GM23338 (cell line): ENCODE data around the gene ZNF695.
"Not testable (repeated sequence)": the region's sequence is repeated elsewhere in the genome, so short reads cannot be mapped to it uniquely, and the experiment has no call there.

Source experiments
- CREB1 ChIP-seq: fragments of 250-450 bp; sonication (Bioruptor Pico); IDR thresholded peaks from 2 replicates; pipeline ENCODE4 v1.5.0; 2020; ENCODE audit warnings: low read depth, mild to moderate bottlenecking, moderate library complexity
- EZH2 ChIP-seq: fragments of 200-600 bp; sonication (generic); IDR thresholded peaks from one replicate; pipeline ENCODE4 v1.8.0; 2017; ENCODE audit warnings: antibody characterized with exemption, mild to moderate bottlenecking, low read depth; ENCODE audit not compliant: unreplicated experiment
- EZH2phosphoT487 ChIP-seq: fragments of 200-600 bp; sonication (generic); IDR thresholded peaks from one replicate; pipeline ENCODE4 v1.8.1; 2018; ENCODE audit warnings: antibody characterized with exemption; ENCODE audit not compliant: unreplicated experiment
- JUNB ChIP-seq: IDR thresholded peaks from one replicate; pipeline ENCODE4 v1.6.1; 2016; ENCODE audit warnings: antibody characterized with exemption; ENCODE audit not compliant: unreplicated experiment
- POLR2AphosphoS5 ChIP-seq: IDR thresholded peaks from 2 replicates; pipeline ENCODE4 v1.6.1; 2016; ENCODE audit warnings: antibody characterized with exemption, low read depth
- REST ChIP-seq: IDR thresholded peaks from one replicate; pipeline ENCODE4 v1.6.1; 2018; ENCODE audit warnings: antibody characterized with exemption; ENCODE audit not compliant: unreplicated experiment
- STAT1 ChIP-seq: IDR thresholded peaks from one replicate; pipeline ENCODE4 v1.6.1; 2016; ENCODE audit warnings: antibody characterized with exemption; ENCODE audit not compliant: unreplicated experiment
- ZNF331 ChIP-seq: fragments of 250-450 bp; sonication (Bioruptor Pico); IDR thresholded peaks from 2 replicates; pipeline ENCODE4 v1.5.0; 2020; ENCODE audit warnings: low read depth, mild to moderate bottlenecking, moderate library complexity
- TF ChIP-seq, protein P1 (sequence below), 2 experiments: fragments of 200-600 bp in 1 of 2; sonication (generic) in 1 of 2; conservative IDR thresholded peaks; 2 replicates each; pipeline versions ENCODE4 v1.5.1 to v1.6.1; 2016 to 2017; ENCODE audit warnings: antibody characterized with exemption in 2 of 2, low read depth in 2 of 2, mild to moderate bottlenecking in 2 of 2, moderate library complexity in 1 of 2

- TF ChIP-seq REST; EZH2; STAT1; EZH2phosphoT487; JUNB; CREB1 (CRISPR knock-in tag); ZNF331 (CRISPR knock-in tag); POLR2AphosphoS5: not testable (repeated sequence)
- TF ChIP-seq, protein P1, sequence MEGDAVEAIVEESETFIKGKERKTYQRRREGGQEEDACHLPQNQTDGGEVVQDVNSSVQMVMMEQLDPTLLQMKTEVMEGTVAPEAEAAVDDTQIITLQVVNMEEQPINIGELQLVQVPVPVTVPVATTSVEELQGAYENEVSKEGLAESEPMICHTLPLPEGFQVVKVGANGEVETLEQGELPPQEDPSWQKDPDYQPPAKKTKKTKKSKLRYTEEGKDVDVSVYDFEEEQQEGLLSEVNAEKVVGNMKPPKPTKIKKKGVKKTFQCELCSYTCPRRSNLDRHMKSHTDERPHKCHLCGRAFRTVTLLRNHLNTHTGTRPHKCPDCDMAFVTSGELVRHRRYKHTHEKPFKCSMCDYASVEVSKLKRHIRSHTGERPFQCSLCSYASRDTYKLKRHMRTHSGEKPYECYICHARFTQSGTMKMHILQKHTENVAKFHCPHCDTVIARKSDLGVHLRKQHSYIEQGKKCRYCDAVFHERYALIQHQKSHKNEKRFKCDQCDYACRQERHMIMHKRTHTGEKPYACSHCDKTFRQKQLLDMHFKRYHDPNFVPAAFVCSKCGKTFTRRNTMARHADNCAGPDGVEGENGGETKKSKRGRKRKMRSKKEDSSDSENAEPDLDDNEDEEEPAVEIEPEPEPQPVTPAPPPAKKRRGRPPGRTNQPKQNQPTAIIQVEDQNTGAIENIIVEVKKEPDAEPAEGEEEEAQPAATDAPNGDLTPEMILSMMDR (conservative IDR thresholded peaks at IDR 0.05; ENCODE audit: low read depth in 2 of 2), result not testable (repeated sequence)
Measured at GRCh38 chr1:247032306-247032705, 24.4 kb upstream of the ZNF695 start.
